Body of pancreas (tissue), 4 donors: ENCODE measurements around the gene CNTNAP2.

Source experiments
- CTCF ChIP-seq, 7 experiments: fragments of 450-650 bp in 4 of 7; fragments of 200-600 bp in 3 of 7; sonication (generic) in 3 of 7; IDR thresholded peaks; one replicate each; pipeline ENCODE4 v1.5.1; 2016 to 2019; ENCODE audit warnings: antibody characterized with exemption in 7 of 7
- POLR2A ChIP-seq, 3 donors: fragments of 450-650 bp; IDR thresholded peaks; one replicate each; pipeline ENCODE4 v1.6.1; 2016; ENCODE audit warnings: antibody characterized with exemption in 3 of 3, mild to moderate bottlenecking in 2 of 3

GRCh38 chr7:147586110-147586509 is 1469.5 kb downstream of the CNTNAP2 start:
- TF ChIP-seq CTCF (IDR thresholded peaks at IDR 0.05) = no peak
- no peak for TF ChIP-seq POLR2A (IDR thresholded peaks at IDR 0.05)
